ENCODE measurements around the gene DNAI4.

- TF ChIP-seq, protein P1, sequence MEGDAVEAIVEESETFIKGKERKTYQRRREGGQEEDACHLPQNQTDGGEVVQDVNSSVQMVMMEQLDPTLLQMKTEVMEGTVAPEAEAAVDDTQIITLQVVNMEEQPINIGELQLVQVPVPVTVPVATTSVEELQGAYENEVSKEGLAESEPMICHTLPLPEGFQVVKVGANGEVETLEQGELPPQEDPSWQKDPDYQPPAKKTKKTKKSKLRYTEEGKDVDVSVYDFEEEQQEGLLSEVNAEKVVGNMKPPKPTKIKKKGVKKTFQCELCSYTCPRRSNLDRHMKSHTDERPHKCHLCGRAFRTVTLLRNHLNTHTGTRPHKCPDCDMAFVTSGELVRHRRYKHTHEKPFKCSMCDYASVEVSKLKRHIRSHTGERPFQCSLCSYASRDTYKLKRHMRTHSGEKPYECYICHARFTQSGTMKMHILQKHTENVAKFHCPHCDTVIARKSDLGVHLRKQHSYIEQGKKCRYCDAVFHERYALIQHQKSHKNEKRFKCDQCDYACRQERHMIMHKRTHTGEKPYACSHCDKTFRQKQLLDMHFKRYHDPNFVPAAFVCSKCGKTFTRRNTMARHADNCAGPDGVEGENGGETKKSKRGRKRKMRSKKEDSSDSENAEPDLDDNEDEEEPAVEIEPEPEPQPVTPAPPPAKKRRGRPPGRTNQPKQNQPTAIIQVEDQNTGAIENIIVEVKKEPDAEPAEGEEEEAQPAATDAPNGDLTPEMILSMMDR (IDR thresholded peaks at IDR 0.05), result no peak
- no peak for TF ChIP-seq ZFX (IDR thresholded peaks at IDR 0.05; ENCODE audit: borderline replicate concordance)
Measured at GRCh38 chr1:66833112-66833511, 91.5 kb downstream of the DNAI4 start.

Data from 22Rv1 (cell line).